Natural killer cell (primary cell): Measurements from ENCODE around the gene ASTN2. TPM values are rescaled to one million over a fixed set of nuclear protein-coding genes. Genes with fewer than 3 reads are reported as not detected.

Experiments used
- ATAC-seq, 3 donors: fragments of 150-1000 bp in 2 of 3; fragments of 200-7000 bp in 1 of 3; cut with Tn5 transposase; 1 replicate in 1 of 3; 2 replicates in 2 of 3; pipeline ENCODE4 v1.10.0; 2021; ENCODE audit warnings: mild to moderate bottlenecking in 2 of 3, moderate library complexity in 2 of 3
- DNase-seq, 2 donors: peaks; one replicate each; pipeline versions ENCODE4 v3.0.0 to v3.0.0-alpha.2; 2013 to 2021; ENCODE audit warnings: mixed read lengths in 1 of 2
- H3K27ac ChIP-seq: one replicate; pipeline ENCODE4 v1.5.1; 2013; ENCODE audit warnings: mild to moderate bottlenecking, low read length
- H3K27me3 ChIP-seq: one replicate; pipeline ENCODE4 v1.6.1; 2013; ENCODE audit warnings: low read length; ENCODE audit not compliant: control insufficient read depth, insufficient read depth
- H3K36me3 ChIP-seq: one replicate; pipeline ENCODE4 v1.6.1; 2013; ENCODE audit warnings: low read length; ENCODE audit not compliant: control insufficient read depth, insufficient read depth
- H3K4me1 ChIP-seq: one replicate; pipeline ENCODE4 v1.6.1; 2013; ENCODE audit warnings: low read length; ENCODE audit not compliant: control insufficient read depth, insufficient read depth
- H3K4me3 ChIP-seq: one replicate; pipeline ENCODE4 v1.5.1; 2013; ENCODE audit warnings: low read length
- H3K9me3 ChIP-seq: one replicate; pipeline ENCODE4 v1.6.1; 2013; ENCODE audit warnings: low read length; ENCODE audit not compliant: control insufficient read depth, insufficient read depth
- H3K27ac Mint-ChIP-seq, 2 donors: one replicate each; pipeline ENCODE4 v1.8.0; 2022; ENCODE audit warnings: mild to moderate bottlenecking in 2 of 2, mixed read lengths in 2 of 2, moderate library complexity in 1 of 2
- H3K27me3 Mint-ChIP-seq, 2 donors: one replicate each; pipeline ENCODE4 v1.8.0; 2022; ENCODE audit warnings: low read depth in 2 of 2, mixed read lengths in 2 of 2
- H3K36me3 Mint-ChIP-seq: one replicate; pipeline ENCODE4 v1.8.0; 2022; ENCODE audit warnings: mixed read lengths
- H3K4me1 Mint-ChIP-seq, 2 donors: one replicate each; pipeline ENCODE4 v1.8.0; 2022; ENCODE audit warnings: mixed read lengths in 2 of 2
- H3K4me3 Mint-ChIP-seq: one replicate; pipeline ENCODE4 v1.8.0; 2022; ENCODE audit warnings: mild to moderate bottlenecking, moderate library complexity, mixed read lengths
- H3K9me3 Mint-ChIP-seq, 2 donors: one replicate each; pipeline ENCODE4 v1.8.0; 2022; ENCODE audit warnings: mixed read lengths in 2 of 2
- CTCF ChIP-seq: fragments of 200-600 bp; IDR thresholded peaks from one replicate; pipeline ENCODE4 v1.8.0; 2022; ENCODE audit warnings: antibody characterized with exemption
- WGBS: methylation state at CpG from one replicate; pipeline ENCODE4 v1.1.7; 2013; ENCODE audit warnings: missing lambda C conversion rate; ENCODE audit not compliant: insufficient coverage; 5-methylcytosine and 5-hydroxymethylcytosine counted together
- intact Hi-C: fragments of 100-400 bp; cut with micrococcal nuclease; formaldehyde crosslinking; loops from one replicate; pipeline ENCODE4 v1.14.2; 2022
- total RNA-seq, 4 donors: library from RNA; stranded (reverse); fragments of 120-200 nt in 1 of 4; gene quantifications; one replicate each; pipeline versions ENCODE4 v1.2.3 to v1.2.4, GENCODE V29; 2013 to 2022

Gene ASTN2
- total RNA-seq, 3 donors from 2014 or later (not counting 1 experiment from before 2014, with no cell fraction given), result 3.0 to 3.5 (median 3.2) TPM

GRCh38 chr9:116605060-116605459 is 809.8 kb downstream of the ASTN2 start:
- no peak for ATAC-seq
- no peak for DNase-seq
- Mint-ChIP-seq H3K27ac (no peak overlapping the region), H3K4me3 (no peak overlapping the region), H3K9me3 (peaks cover 5 to 7% of the 10 kb centered on the region in 2 donors), H3K27me3 (no peaks in the 10 kb centered on the region), H3K36me3 (no peaks in the 10 kb centered on the region), H3K4me1 (no peaks in the 10 kb centered on the region)
- Histone ChIP-seq H3K27ac (no peak overlapping the region), H3K27me3 (no peaks in the 10 kb centered on the region), H3K4me3 (no peak overlapping the region), H3K36me3 (no peaks in the 10 kb centered on the region), H3K4me1 (no peaks in the 10 kb centered on the region), H3K9me3 (no peaks in the 10 kb centered on the region)
- 97% methylated on average over 3 of the region's 3 CpGs for WGBS
- intact Hi-C loops, result no loop called here
- no peak for TF ChIP-seq CTCF

- Histone ChIP-seq H3K9me3 (no peaks in the 10 kb centered on the region), H3K27me3 (no peaks in the 10 kb centered on the region), H3K27ac (no peak overlapping the region), H3K4me1 (no peaks in the 10 kb centered on the region), H3K36me3 (no peaks in the 10 kb centered on the region), H3K4me3 (no peak overlapping the region)
- Mint-ChIP-seq H3K9me3 (peaks cover 5 to 7% of the 10 kb centered on the region in 2 donors), H3K27me3 (no peaks in the 10 kb centered on the region), H3K4me3 (no peak overlapping the region), H3K27ac (no peak overlapping the region), H3K4me1 (no peaks in the 10 kb centered on the region), H3K36me3 (no peaks in the 10 kb centered on the region)
- no peak for ATAC-seq
- no peak for TF ChIP-seq CTCF
- WGBS, result 96% methylated on average over 2 of the region's 2 CpGs
- intact Hi-C loops, result no loop called here
- DNase-seq, result no peak
Observed at GRCh38 chr9:116604251-116604650, 810.6 kb downstream of the ASTN2 start.

- ATAC-seq, result no peak
- Mint-ChIP-seq H3K4me1 (no peaks in the 10 kb centered on the region), H3K4me3 (no peak overlapping the region), H3K27me3 (no peaks in the 10 kb centered on the region), H3K27ac (no peak overlapping the region), H3K36me3 (no peaks in the 10 kb centered on the region), H3K9me3 (no peaks in the 10 kb centered on the region)
- Histone ChIP-seq H3K27ac (no peak overlapping the region), H3K4me1 (no peaks in the 10 kb centered on the region), H3K4me3 (no peak overlapping the region), H3K27me3 (no peaks in the 10 kb centered on the region), H3K36me3 (no peaks in the 10 kb centered on the region), H3K9me3 (no peaks in the 10 kb centered on the region)
- intact Hi-C loops, result no loop called here
- no peak for TF ChIP-seq CTCF
- 100% methylated on average over 1 of the region's 2 CpGs for WGBS
- DNase-seq, result no peak
Observed at GRCh38 chr9:116599342-116599884, 815.4 kb downstream of the ASTN2 start.

- no peak for DNase-seq
- intact Hi-C loops, result no loop called here
- Histone ChIP-seq H3K9me3 (no peaks in the 10 kb centered on the region), H3K4me3 (no peak overlapping the region), H3K36me3 (no peaks in the 10 kb centered on the region), H3K4me1 (no peaks in the 10 kb centered on the region), H3K27me3 (no peaks in the 10 kb centered on the region), H3K27ac (no peak overlapping the region)
- Mint-ChIP-seq H3K36me3 (no peaks in the 10 kb centered on the region), H3K4me1 (no peaks in the 10 kb centered on the region), H3K9me3 (peaks cover 0 to 2% of the 10 kb centered on the region in 2 donors), H3K4me3 (no peak overlapping the region), H3K27ac (no peak overlapping the region), H3K27me3 (no peaks in the 10 kb centered on the region)
- WGBS, result 100% methylated on average over 1 of the region's 2 CpGs
- no peak for ATAC-seq
- no peak for TF ChIP-seq CTCF
Observed at GRCh38 chr9:116596646-116597045, 818.2 kb downstream of the ASTN2 start.
